ENCODE data around the gene PLEKHG7.
"Not testable (repeated sequence)": the region's sequence is repeated elsewhere in the genome, so short reads cannot be mapped to it uniquely, and the experiment has no call there.

Gene PLEKHG7

GRCh38 chr12:92753976-92754885 is 51.4 kb downstream of the PLEKHG7 start:
- no peak for DNase-seq

- DNase-seq = peak; percentile 23 to 33 (median 32)
Observed at GRCh38 chr12:92756898-92757596, 54.3 kb downstream of the PLEKHG7 start.

GRCh38 chr12:92757597-92758121 is 54.9 kb downstream of the PLEKHG7 start:
- DNase-seq = peak in 2 of 3 experiments; percentile 32 to 44

- DNase-seq = no peak
Observed at GRCh38 chr12:92759634-92760268, 57.0 kb downstream of the PLEKHG7 start.

GRCh38 chr12:92762773-92763172 is 60.0 kb downstream of the PLEKHG7 start:
- no peak for DNase-seq

GRCh38 chr12:92764831-92765230 is 62.0 kb downstream of the PLEKHG7 start:
- DNase-seq = no peak

- DNase-seq = no peak
Observed at GRCh38 chr12:92765871-92766270, 63.1 kb downstream of the PLEKHG7 start.

GRCh38 chr12:92769124-92769901 is 66.5 kb downstream of the PLEKHG7 start:
- peak in 2 of 3 experiments; percentile 10 to 51 for DNase-seq

- no peak for DNase-seq
Observed at GRCh38 chr12:92771001-92771400, 68.2 kb downstream of the PLEKHG7 start.

- DNase-seq = no peak
Observed at GRCh38 chr12:92775416-92775815, 72.6 kb downstream of the PLEKHG7 start.

GRCh38 chr12:92778525-92778924 is 75.7 kb downstream of the PLEKHG7 start:
- DNase-seq = no peak

GRCh38 chr12:92779902-92780301 is 77.1 kb downstream of the PLEKHG7 start:
- DNase-seq = no peak

GRCh38 chr12:92784356-92784755 is 81.6 kb downstream of the PLEKHG7 start:
- no peak for DNase-seq

GRCh38 chr12:92784797-92785562 is 82.2 kb downstream of the PLEKHG7 start:
- DNase-seq = peak; percentile 58 to 92 (median 91)

- DNase-seq = no peak
Observed at GRCh38 chr12:92785563-92785950, 82.8 kb downstream of the PLEKHG7 start.

- no peak for DNase-seq
Observed at GRCh38 chr12:92786045-92786444, 83.3 kb downstream of the PLEKHG7 start.

- not testable (repeated sequence) for DNase-seq
Observed at GRCh38 chr12:92794356-92794755, 91.6 kb downstream of the PLEKHG7 start.

GRCh38 chr12:92794814-92795213 is 92.0 kb downstream of the PLEKHG7 start:
- no peak for DNase-seq

- DNase-seq = no peak
Observed at GRCh38 chr12:92796650-92797049, 93.9 kb downstream of the PLEKHG7 start.

- DNase-seq = no peak
Observed at GRCh38 chr12:92802906-92803305, 100.1 kb downstream of the PLEKHG7 start.

GRCh38 chr12:92803903-92804302 is 101.1 kb downstream of the PLEKHG7 start:
- DNase-seq = no peak

- no peak for DNase-seq
Observed at GRCh38 chr12:92810370-92810769, 107.6 kb downstream of the PLEKHG7 start.

Measured in NCI-H1417 (cell line).